ENCODE results near the gene ROBO1. TPM values are rescaled to one million over a fixed set of nuclear protein-coding genes. Genes with fewer than 3 reads are reported as not detected.

ROBO1 gene
- total and polyA plus RNA-seq, 2 of the 8 experiments (the other 6 are each of a cell fraction or from before 2014, with no cell fraction given): 51.4 to 91.0 TPM

DNA sequence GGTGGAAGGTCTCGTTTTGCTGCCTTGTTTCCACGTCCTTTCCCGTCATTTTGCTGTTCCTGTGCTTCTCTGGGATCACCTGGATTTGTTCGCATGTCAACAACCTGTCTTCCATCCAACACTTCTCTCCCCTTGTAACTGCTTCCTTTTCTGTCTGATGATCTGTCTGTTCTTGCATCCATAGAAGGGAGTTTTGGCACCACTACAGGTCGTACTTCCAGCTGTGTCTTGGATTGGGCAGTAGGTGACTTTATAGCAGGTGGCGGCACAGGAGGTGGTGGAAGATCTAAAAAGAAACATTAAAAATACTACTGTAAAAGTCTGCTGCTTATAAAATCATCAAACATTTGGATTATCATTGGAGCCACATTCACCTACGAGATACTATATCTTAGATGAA is 1161.0 kb downstream of the ROBO1 start:
- no peak overlapping the region for H3K4ac ChIP-seq (replicated peaks; ENCODE audit: insufficient read length, low read depth, low read length)
- no peak overlapping the region for H3K4me2 ChIP-seq (ENCODE audit: insufficient read depth in 1 of 2, low read depth in 2 of 2, low read length in 2 of 2)
- TF ChIP-seq MAFK (IDR thresholded peaks at IDR 0.05; ENCODE audit: low read depth, low read length) (no peak), TAF1 (IDR thresholded peaks at IDR 0.05; ENCODE audit: low read depth, low read length) (no peak)
- H2BK5ac ChIP-seq (ENCODE audit: low read depth, low read length): no peak overlapping the region
- no peaks in the 10 kb centered on the region for H3K4me1 ChIP-seq (replicated peaks in 1 of 4; ENCODE audit: control insufficient read depth in 3 of 4, insufficient read depth in 4 of 4, low read length in 3 of 4)
- H3K14ac ChIP-seq (ENCODE audit: insufficient read length): no peak overlapping the region
- FAIRE-seq (no peak), DNase-seq (ENCODE audit: low read depth in 1 of 2, low spot score in 2 of 2) (no peak)
- no peaks in the 10 kb centered on the region for H4K20me1 ChIP-seq (replicated peaks in 1 of 2; ENCODE audit: control insufficient read depth in 1 of 2, insufficient read depth in 2 of 2, low read length in 2 of 2)
- CTCF ChIA-PET (ENCODE audit: partially characterized antibody): interaction anchor here (0.6 kb wide), 1 partner anchor 137 kb away, joined by 3 read pairs; no protein-coding TSS in a partner anchor
- no peaks in the 10 kb centered on the region for H3K79me1 ChIP-seq (ENCODE audit: low read depth, low read length)
- POLR2A ChIA-PET (ENCODE audit: partially characterized antibody): no interaction called here
- no peak overlapping the region for H4K91ac ChIP-seq (replicated peaks; ENCODE audit: insufficient read length, low read length)
- H3K18ac ChIP-seq (ENCODE audit: extremely low read depth, low read length): no peak overlapping the region
- no peak overlapping the region for H2BK120ac ChIP-seq (replicated peaks; ENCODE audit: low read depth, low read length)
- H4K5ac ChIP-seq (ENCODE audit: insufficient read length, low read depth, low read length): no peak overlapping the region
- H3K9me3 ChIP-seq (ENCODE audit: insufficient read depth in 2 of 2, low read depth in 1 of 2, low read length in 1 of 2): no peaks in the 10 kb centered on the region
- H2BK20ac ChIP-seq (ENCODE audit: low read length): no peak overlapping the region
- H3K27me3 ChIP-seq (replicated peaks in 1 of 4; ENCODE audit: control insufficient read depth in 3 of 4, extremely low read depth in 1 of 4, insufficient read depth in 3 of 4, low read length in 3 of 4): no peaks in the 10 kb centered on the region
- no peaks in the 10 kb centered on the region for H3K23me2 ChIP-seq (ENCODE audit: low read depth, low read length)
- peaks cover 0 to 15% (median 6%) of the 10 kb centered on the region in 4 experiments; a peak in 5 of 8 replicates for H3K36me3 ChIP-seq (ENCODE audit: control insufficient read depth in 2 of 4, insufficient read depth in 4 of 4, low read length in 3 of 4)
- no peak overlapping the region for H2AK5ac ChIP-seq (ENCODE audit: low read depth, low read length)
- no peak overlapping the region for H3K27ac ChIP-seq (ENCODE audit: low read depth, low read length)
- H3K79me2 ChIP-seq (ENCODE audit: control insufficient read depth in 1 of 2, insufficient read depth in 2 of 2, low read length in 2 of 2): no peaks in the 10 kb centered on the region
- H4K8ac ChIP-seq (ENCODE audit: extremely low read depth, insufficient read depth, low read length): no peak overlapping the region
- no peak overlapping the region for H3K56ac ChIP-seq (replicated peaks; ENCODE audit: insufficient read length, low read depth, low read length)
- H2BK15ac ChIP-seq (ENCODE audit: low read length): no peak overlapping the region
- H3K4me3 ChIP-seq (ENCODE audit: extremely low read depth in 1 of 4, insufficient read depth in 2 of 4, low read depth in 3 of 4, low read length in 4 of 4): no peak overlapping the region
- no peak overlapping the region for H2AFZ ChIP-seq (ENCODE audit: low read length)
- no peak overlapping the region for H3K9ac ChIP-seq (replicated peaks in 1 of 4; ENCODE audit: extremely low read depth in 1 of 4, low read depth in 3 of 4, low read length in 3 of 4)
- WGBS, 2 experiments (ENCODE audit: extremely low coverage in 1 of 2, insufficient coverage in 1 of 2, insufficient read length in 1 of 2, insufficient replicate concordance in 2 of 2, low coverage in 1 of 2, low lambda C conversion rate in 2 of 2, missing lambda C conversion rate in 1 of 2): 94% methylated on average over 7 of the region's 7 CpGs; no CpG with 5 or more reads in 1 of the 2 experiments
- no peak overlapping the region for H3K23ac ChIP-seq (ENCODE audit: insufficient read length)
- H2BK12ac ChIP-seq (ENCODE audit: low read depth, low read length): no peak overlapping the region
